ENCODE measurements around the gene TBCD.
A peak's percentile ranks its signal among the peaks of the same experiment; 100 is the strongest.

The TBCD gene

DNA sequence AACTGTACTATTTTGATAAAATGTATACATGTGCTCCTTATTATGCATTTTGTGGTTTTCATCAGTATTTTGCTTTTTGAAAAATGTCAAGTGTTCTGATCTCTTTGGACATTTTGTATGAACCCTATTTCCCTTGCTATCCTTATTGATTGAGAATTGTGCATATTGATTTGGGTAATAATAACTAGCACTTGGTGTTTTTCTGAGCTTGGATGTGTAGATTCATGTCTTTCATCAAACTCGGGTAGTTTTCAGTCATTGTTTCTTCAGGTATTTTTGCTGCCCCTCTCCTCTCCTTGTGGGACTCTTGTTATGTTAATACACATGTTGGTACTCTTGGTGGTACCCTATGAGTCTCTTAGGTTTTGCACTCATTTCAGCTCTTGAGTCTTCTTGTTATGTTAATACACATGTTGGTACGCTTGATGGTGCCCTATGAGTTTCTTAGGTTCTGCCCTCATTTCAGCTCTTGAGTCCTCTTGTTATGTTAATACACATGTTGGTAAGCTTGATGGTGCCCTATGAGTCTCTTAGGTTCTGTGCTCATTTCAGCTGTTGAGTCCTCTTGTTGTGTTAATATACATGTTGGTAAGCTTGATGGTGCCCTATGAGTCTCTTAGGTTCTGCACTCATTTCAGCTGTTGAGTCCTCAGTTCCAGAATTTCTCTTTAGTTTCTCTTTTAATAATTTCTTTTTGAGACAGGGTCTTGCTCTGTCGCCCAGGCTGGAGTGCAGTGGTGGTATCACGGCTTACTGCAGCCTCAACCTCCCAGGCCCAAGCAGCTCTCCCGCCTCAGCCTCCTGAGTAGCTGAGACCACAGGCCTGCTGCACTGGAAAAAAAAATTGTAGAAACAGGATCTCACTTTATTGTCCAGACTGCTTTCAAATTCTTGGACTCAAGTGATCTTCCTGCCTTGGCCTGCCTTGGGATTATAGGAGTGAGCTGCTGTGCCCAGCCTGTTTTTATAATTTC, 68.7 kb downstream of the TBCD start:
- H3K36me3 ChIP-seq (ENCODE audit: insufficient read depth, low read length), result peaks cover 13% of the 10 kb centered on the region
- no peak overlapping the region for H3K4me3 ChIP-seq (ENCODE audit: low read depth in 1 of 2, low read length in 2 of 2)
- H3K27me3 ChIP-seq (ENCODE audit: control insufficient read depth in 1 of 2, insufficient read depth in 2 of 2, low read length in 2 of 2), result no peaks in the 10 kb centered on the region
- no peaks in the 10 kb centered on the region for H3K4me1 ChIP-seq (ENCODE audit: insufficient read depth, low read length)
- H3K9me3 ChIP-seq (ENCODE audit: low read length), result peaks cover 10% of the 10 kb centered on the region
- no peak overlapping the region for H3K27ac ChIP-seq (ENCODE audit: low read depth, low read length)
- no peak overlapping the region for H3K9ac ChIP-seq (ENCODE audit: low read length)

DNA sequence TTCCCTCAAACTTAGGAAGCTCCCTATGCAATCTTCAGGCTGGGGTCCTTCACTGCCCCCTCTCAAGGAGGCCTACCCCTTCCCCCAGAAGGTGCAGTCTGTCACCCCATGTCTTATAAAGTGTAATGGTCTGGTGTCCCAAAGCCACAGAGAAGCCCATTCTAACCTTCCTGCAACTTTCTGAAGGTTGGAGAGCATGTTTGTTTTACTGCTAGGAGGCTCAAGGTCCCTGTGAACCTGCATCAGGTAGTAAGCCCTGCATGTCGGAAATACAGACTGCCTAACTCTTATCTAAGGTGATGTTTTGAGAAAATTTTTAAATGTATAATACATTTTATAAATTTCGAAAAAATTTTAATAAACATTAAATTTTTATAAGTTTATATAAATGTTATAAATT, 69.7 kb downstream of the TBCD start:
- Histone ChIP-seq H3K9me3 (ENCODE audit: low read length) (peaks cover 10% of the 10 kb centered on the region), H3K27me3 (ENCODE audit: control insufficient read depth in 1 of 2, insufficient read depth in 2 of 2, low read length in 2 of 2) (no peaks in the 10 kb centered on the region), H3K4me1 (ENCODE audit: insufficient read depth, low read length) (no peaks in the 10 kb centered on the region), H3K36me3 (ENCODE audit: insufficient read depth, low read length) (peaks cover 5% of the 10 kb centered on the region), H3K27ac (ENCODE audit: low read depth, low read length) (no peak overlapping the region), H3K9ac (ENCODE audit: low read length) (no peak overlapping the region), H3K4me3 (ENCODE audit: low read depth in 1 of 2, low read length in 2 of 2) (no peak overlapping the region)

DNA sequence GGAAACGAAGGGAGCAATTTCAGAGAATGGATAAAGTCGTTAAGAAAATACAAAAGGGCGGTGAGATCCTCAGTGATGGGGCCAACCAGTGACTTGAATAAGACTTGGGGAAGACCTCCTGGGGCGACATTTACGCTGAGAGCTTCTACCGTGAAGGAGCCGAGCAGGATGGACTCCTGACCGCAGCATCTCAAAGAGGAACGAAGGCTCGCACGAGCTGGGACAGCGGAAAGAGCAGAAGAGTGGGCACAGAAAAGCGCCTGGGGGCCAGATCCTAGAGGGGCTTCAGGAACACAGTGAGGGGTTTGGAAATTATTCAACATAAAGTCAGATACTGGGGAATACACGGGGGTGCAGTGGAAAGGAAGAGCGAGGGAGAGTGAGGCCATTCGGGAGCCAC, 70.4 kb downstream of the TBCD start:
- Histone ChIP-seq H3K9me3 (ENCODE audit: low read length) (peaks cover 10% of the 10 kb centered on the region), H3K4me1 (ENCODE audit: insufficient read depth, low read length) (no peaks in the 10 kb centered on the region), H3K27ac (ENCODE audit: low read depth, low read length) (no peak overlapping the region), H3K36me3 (ENCODE audit: insufficient read depth, low read length) (peaks cover 7% of the 10 kb centered on the region), H3K4me3 (ENCODE audit: low read depth in 1 of 2, low read length in 2 of 2) (no peak overlapping the region), H3K27me3 (ENCODE audit: control insufficient read depth in 1 of 2, insufficient read depth in 2 of 2, low read length in 2 of 2) (no peaks in the 10 kb centered on the region), H3K9ac (ENCODE audit: low read length) (no peak overlapping the region)

DNA sequence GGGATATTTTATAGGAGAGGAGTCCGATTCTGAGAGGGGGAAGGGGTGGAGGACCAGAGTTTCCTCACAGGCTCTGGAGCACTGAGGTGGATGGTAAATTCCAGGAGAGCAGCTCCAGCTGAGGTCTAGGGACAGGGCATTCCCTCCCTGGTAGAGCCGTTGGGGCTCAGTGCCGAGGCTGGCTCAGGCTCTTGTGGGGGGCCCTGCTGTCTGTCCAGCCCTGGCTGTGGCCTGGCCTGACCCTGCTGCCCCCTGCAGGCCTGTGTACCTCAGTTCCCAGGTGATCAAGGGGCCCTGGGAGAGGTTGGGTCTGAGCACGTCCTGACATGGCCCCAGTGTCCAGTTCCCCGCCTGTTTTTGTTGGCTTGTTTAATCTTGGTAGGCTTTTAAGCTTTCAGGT, 71.1 kb downstream of the TBCD start:
- no peak overlapping the region for H3K9ac ChIP-seq (ENCODE audit: low read length)
- H3K27ac ChIP-seq (ENCODE audit: low read depth, low read length), result no peak overlapping the region
- no peaks in the 10 kb centered on the region for H3K27me3 ChIP-seq (ENCODE audit: control insufficient read depth in 1 of 2, insufficient read depth in 2 of 2, low read length in 2 of 2)

DNA sequence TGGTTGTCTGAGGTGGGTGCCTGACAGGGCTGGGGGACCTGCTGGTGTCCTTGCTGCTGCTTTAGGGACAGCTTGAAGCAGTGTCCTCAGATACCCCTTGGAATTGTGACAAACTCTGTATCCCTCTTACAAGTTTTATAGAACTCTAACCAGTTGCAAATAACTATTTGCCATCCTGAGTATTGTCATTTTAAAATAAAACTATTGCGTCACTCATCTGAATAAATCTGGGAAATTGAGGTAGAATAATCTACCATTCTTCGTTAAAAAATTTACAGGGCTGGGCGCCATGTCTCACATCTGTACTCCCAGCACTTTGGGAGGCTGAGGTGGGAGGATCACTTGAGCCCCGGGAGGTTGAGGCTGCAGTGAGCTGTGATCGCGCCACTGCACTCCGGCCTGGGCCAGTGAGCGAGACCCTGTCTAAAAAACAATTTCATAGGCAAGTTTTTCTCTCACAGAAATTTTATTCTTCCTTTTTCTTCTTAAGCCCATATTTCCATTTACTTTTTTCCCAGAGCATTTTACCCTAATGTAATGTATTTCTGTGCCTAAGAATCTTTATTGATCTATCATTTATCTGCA, 73.8 kb downstream of the TBCD start:
- Histone ChIP-seq H3K27ac (ENCODE audit: low read depth, low read length) (no peak overlapping the region), H3K27me3 (ENCODE audit: control insufficient read depth in 1 of 2, insufficient read depth in 2 of 2, low read length in 2 of 2) (no peaks in the 10 kb centered on the region), H3K4me1 (ENCODE audit: insufficient read depth, low read length) (peaks cover 4% of the 10 kb centered on the region), H3K9ac (ENCODE audit: low read length) (no peak overlapping the region), H3K9me3 (ENCODE audit: low read length) (peaks cover 4% of the 10 kb centered on the region), H3K4me3 (ENCODE audit: low read depth in 1 of 2, low read length in 2 of 2) (no peak overlapping the region), H3K36me3 (ENCODE audit: insufficient read depth, low read length) (peaks cover 6% of the 10 kb centered on the region)

More for the DNA sequence above, 71.1 kb downstream of the TBCD start:
- Histone ChIP-seq H3K9me3 (ENCODE audit: low read length) (peaks cover 10% of the 10 kb centered on the region), H3K36me3 (ENCODE audit: insufficient read depth, low read length) (peaks cover 7% of the 10 kb centered on the region), H3K4me1 (ENCODE audit: insufficient read depth, low read length) (no peaks in the 10 kb centered on the region), H3K4me3 (ENCODE audit: low read depth in 1 of 2, low read length in 2 of 2) (no peak overlapping the region)

DNA sequence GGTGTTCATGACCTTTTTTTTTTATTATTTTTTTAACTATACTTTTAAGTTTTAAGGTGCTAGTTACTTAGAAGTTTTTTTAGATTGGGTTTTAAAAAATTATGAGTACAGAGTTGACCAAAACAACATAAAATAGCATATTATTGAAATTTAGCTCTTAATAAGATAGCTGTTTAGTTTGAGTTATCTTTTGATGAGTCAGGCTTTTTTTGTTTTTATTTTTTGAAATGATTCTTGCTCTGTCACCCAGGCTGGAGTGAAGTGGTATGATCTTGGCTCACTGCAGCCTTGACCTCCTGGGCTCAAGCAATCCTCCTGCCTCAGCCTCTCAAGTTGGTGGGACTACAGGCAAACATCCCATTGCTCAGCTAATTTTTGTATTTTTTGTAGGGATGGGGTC, 74.3 kb downstream of the TBCD start:
- H3K4me3 ChIP-seq (ENCODE audit: low read depth in 1 of 2, low read length in 2 of 2), result no peak overlapping the region

DNA sequence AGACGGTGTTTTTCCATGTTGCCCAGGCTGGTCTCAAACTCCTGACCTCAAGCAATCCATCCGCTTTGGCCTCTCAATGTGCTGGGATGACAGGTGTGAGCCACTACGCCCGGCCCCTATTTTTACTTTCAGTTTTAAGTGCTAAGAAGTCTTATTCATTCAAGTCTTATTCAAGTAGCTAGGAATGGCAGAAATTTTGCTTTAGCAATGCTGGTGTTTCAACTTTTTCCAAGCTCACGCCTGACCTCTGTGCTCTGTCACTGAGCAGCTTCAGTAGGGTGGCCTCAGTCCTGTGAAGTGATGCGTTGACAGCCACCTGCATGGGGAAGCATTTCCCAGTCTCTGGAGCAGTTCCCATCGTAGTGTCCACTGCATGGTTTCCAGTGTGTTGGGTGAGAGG, 75.1 kb downstream of the TBCD start:
- H3K4me1 ChIP-seq (ENCODE audit: insufficient read depth, low read length), result peaks cover 4% of the 10 kb centered on the region
- H3K9me3 ChIP-seq (ENCODE audit: low read length), result no peaks in the 10 kb centered on the region
- H3K27me3 ChIP-seq (ENCODE audit: control insufficient read depth in 1 of 2, insufficient read depth in 2 of 2, low read length in 2 of 2), result no peaks in the 10 kb centered on the region
- H3K4me3 ChIP-seq (ENCODE audit: low read depth in 1 of 2, low read length in 2 of 2), result no peak overlapping the region
- peaks cover 6% of the 10 kb centered on the region for H3K36me3 ChIP-seq (ENCODE audit: insufficient read depth, low read length)
- no peak overlapping the region for H3K9ac ChIP-seq (ENCODE audit: low read length)
- no peak overlapping the region for H3K27ac ChIP-seq (ENCODE audit: low read depth, low read length)

More for the DNA sequence above, 74.3 kb downstream of the TBCD start:
- Histone ChIP-seq H3K9ac (ENCODE audit: low read length) (no peak overlapping the region), H3K27me3 (ENCODE audit: control insufficient read depth in 1 of 2, insufficient read depth in 2 of 2, low read length in 2 of 2) (no peaks in the 10 kb centered on the region), H3K27ac (ENCODE audit: low read depth, low read length) (no peak overlapping the region), H3K36me3 (ENCODE audit: insufficient read depth, low read length) (peaks cover 6% of the 10 kb centered on the region), H3K9me3 (ENCODE audit: low read length) (no peaks in the 10 kb centered on the region), H3K4me1 (ENCODE audit: insufficient read depth, low read length) (peaks cover 4% of the 10 kb centered on the region)

DNA sequence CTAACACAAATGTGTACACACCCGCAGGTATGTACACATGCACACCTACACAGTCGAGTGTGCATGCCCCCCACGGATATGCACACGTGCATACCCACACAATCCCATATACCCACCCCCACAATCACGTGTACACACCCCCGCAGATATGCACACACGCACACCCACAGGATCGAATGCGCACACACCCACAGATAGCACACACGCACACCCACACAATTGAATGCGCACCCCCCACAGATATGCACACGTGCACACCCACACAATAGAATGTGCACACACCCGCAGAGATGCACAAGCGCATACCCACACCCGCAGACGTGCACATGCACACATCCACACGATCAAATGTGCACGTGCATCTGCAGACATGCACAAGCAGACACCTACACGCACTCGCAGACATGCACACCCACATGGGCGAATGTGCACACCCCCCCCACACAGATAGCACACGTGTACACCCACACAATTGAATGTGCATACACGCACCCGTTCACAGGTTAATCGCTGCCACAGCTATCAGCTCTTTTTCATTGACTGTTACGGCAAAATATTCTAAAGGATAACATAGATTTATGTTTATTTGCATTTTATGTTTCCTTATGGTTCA, 77.1 kb downstream of the TBCD start:
- Histone ChIP-seq H3K9ac (ENCODE audit: low read length) (no peak overlapping the region), H3K27ac (ENCODE audit: low read depth, low read length) (no peak overlapping the region), H3K4me3 (ENCODE audit: low read depth in 1 of 2, low read length in 2 of 2) (no peak overlapping the region), H3K4me1 (ENCODE audit: insufficient read depth, low read length) (peaks cover 4% of the 10 kb centered on the region), H3K9me3 (ENCODE audit: low read length) (no peaks in the 10 kb centered on the region), H3K27me3 (ENCODE audit: control insufficient read depth in 1 of 2, insufficient read depth in 2 of 2, low read length in 2 of 2) (no peaks in the 10 kb centered on the region), H3K36me3 (ENCODE audit: insufficient read depth, low read length) (peaks cover 10% of the 10 kb centered on the region)

DNA sequence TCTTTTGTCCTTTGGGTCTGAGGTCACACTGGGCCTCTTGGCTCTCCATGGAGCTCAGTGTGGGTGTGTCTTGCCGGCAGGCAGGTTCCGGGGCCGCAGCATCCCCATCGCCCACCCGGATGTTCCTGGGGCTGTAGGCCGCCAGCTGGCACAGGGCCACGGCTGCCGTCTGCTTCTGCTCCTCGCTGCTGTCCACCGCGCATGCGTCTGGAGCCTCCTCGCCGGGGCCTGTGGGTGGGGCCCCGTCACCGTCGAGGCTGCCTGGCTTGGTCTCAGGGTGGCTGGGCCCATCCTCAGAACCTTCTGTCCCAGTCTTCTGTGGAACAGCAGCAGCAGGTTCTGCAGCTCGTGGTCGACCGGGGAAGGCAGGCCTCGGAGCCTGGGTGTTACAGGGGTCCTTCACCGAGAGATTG, 78.4 kb downstream of the TBCD start:
- H3K27me3 ChIP-seq (ENCODE audit: control insufficient read depth in 1 of 2, insufficient read depth in 2 of 2, low read length in 2 of 2), result no peaks in the 10 kb centered on the region

DNA sequence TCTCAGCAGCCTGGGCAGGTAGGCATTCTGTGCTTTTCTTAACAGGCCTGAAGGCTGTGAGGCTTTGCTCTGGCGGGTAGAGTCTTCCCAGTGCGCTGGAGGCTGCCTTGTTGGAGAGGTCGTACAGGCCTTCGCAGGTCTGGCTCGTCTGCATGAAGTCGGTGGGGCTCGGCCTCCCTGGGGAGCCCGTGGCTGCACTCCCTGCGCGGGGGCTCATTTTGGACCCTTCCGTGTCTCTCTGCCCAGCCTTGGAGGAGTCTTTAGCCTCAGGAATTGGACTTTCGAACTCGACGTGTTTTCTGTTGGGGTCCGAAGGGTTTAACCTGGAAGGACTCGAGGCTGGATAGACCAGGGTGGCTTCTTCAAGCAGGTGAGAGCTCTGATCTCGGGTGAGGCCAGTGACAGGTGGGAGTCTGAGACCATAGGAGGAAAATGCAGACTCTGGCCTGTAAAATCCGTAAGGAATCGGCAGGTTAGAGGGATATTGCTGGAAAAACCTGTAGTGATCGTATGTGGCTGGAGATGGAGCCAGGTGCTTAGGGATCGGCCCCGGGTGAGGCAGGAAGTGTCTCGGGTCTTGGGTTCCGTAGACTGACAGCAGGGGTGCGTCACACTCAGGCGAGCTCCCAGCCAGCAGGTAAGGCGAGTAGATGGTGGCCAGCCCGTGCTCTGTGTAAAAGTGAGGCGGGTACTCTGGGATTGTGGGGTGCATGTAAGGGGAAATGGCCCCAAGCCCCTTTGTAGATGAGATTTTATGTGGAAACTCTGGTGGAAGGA, 79.4 kb downstream of the TBCD start:
- H3K4me1 ChIP-seq (ENCODE audit: insufficient read depth, low read length), result peaks cover 4% of the 10 kb centered on the region
- H3K36me3 ChIP-seq (ENCODE audit: insufficient read depth, low read length), result peaks cover 10% of the 10 kb centered on the region
- H3K27me3 ChIP-seq (ENCODE audit: control insufficient read depth in 1 of 2, insufficient read depth in 2 of 2, low read length in 2 of 2), result no peaks in the 10 kb centered on the region
- no peak overlapping the region for H3K27ac ChIP-seq (ENCODE audit: low read depth, low read length)
- H3K9me3 ChIP-seq (ENCODE audit: low read length), result no peaks in the 10 kb centered on the region
- no peak overlapping the region for H3K4me3 ChIP-seq (ENCODE audit: low read depth in 1 of 2, low read length in 2 of 2)
- no peak overlapping the region for H3K9ac ChIP-seq (ENCODE audit: low read length)

More for the DNA sequence above, 78.4 kb downstream of the TBCD start:
- Histone ChIP-seq H3K9me3 (ENCODE audit: low read length) (no peaks in the 10 kb centered on the region), H3K9ac (ENCODE audit: low read length) (no peak overlapping the region), H3K4me1 (ENCODE audit: insufficient read depth, low read length) (peaks cover 4% of the 10 kb centered on the region), H3K36me3 (ENCODE audit: insufficient read depth, low read length) (peaks cover 10% of the 10 kb centered on the region), H3K27ac (ENCODE audit: low read depth, low read length) (no peak overlapping the region), H3K4me3 (ENCODE audit: low read depth in 1 of 2, low read length in 2 of 2) (peak overlapping the region in 1 of 2 donors; percentile 24)

DNA sequence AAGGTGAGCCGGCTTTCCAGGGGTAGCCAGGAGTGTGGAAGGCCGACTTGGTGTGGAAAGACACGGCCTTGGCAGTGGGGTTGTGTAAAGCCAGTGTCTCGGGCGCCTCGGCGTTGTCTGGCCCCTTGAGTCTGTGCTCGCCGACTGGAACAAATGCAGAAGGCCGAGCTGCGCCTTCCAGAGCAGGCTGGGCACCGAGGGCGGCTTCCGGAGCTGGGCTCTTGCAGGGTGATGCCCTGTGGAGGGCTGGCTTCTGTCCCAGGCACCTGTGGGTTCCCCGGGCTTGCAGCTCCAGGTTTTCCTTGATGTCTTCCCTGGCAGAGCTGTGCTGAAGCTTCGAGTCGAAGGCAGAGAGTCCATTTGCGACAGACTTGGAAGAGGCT, 79.9 kb downstream of the TBCD start:
- Histone ChIP-seq H3K36me3 (ENCODE audit: insufficient read depth, low read length) (peaks cover 10% of the 10 kb centered on the region), H3K4me3 (ENCODE audit: low read depth in 1 of 2, low read length in 2 of 2) (no peak overlapping the region), H3K27ac (ENCODE audit: low read depth, low read length) (no peak overlapping the region), H3K9me3 (ENCODE audit: low read length) (no peaks in the 10 kb centered on the region), H3K27me3 (ENCODE audit: control insufficient read depth in 1 of 2, insufficient read depth in 2 of 2, low read length in 2 of 2) (no peaks in the 10 kb centered on the region), H3K9ac (ENCODE audit: low read length) (no peak overlapping the region), H3K4me1 (ENCODE audit: insufficient read depth, low read length) (peaks cover 4% of the 10 kb centered on the region)
